HepG2 (cell line): ENCODE measurements around the gene CFH. TPM values are rescaled to one million over a fixed set of nuclear protein-coding genes. Genes with fewer than 3 reads are reported as not detected.

ENCODE experiments used
- ATAC-seq: fragments of 200-7000 bp; cut with Tn5 transposase; 3 replicates; pipeline ENCODE4 v1.9.1; 2020; ENCODE audit warnings: mild to moderate bottlenecking, moderate library complexity
- BruUV-seq: library from RNA; stranded (reverse); fragments of 400-500 nt; replicated peaks from 2 replicates; lab custom pipeline; 2021; lab: Mats Ljungman, UMichigan
- CTCF ChIA-PET: fragments of 300-600 bp; formaldehyde crosslinking; extraction: SDS; loops from one replicate; lab custom pipeline; 2021; ENCODE audit warnings: low total read pairs, inconsistent platforms, low intra/inter-chr PET ratio; lab: Yijun Ruan, JAX
- POLR2A ChIA-PET: fragments of 350-600 bp; sonication (Branson Sonifier 250); formaldehyde crosslinking; loops from one replicate; lab custom pipeline; 2020; ENCODE audit warnings: antibody characterized with exemption, inconsistent platforms; lab: Yijun Ruan, JAX
- DNase-seq: peaks from one replicate; pipeline ENCODE4 v3.0.0-alpha.2; 2015; ENCODE audit warnings: low spot score
- FAIRE-seq: peaks from 3 replicates; lab custom pipeline; 2011; peaks lifted over from hg19 to GRCh38; lab: Jason Lieb, UNC
- H2AFZ ChIP-seq: one replicate; pipeline ENCODE4 v1.6.1; 2011; ENCODE audit warnings: low read length, inconsistent platforms
- H3K27ac ChIP-seq: fragments of 300-600 bp; 3 replicates; pipeline ENCODE4 v1.8.0; 2011; ENCODE audit warnings: mixed run types, mild to moderate bottlenecking, mixed read lengths, low read length, inconsistent platforms; ENCODE audit not compliant: insufficient read depth; ENCODE audit errors: extremely low read length
- H3K27me3 ChIP-seq, 2 experiments: fragments of 200-600 bp in 1 of 2; 2 replicates in 1 of 2; 3 replicates in 1 of 2; pipeline versions ENCODE4 v1.6.0 to v1.8.0; 2011; ENCODE audit warnings: low read length in 2 of 2, mild to moderate bottlenecking in 2 of 2, moderate library complexity in 2 of 2, inconsistent platforms in 1 of 2; ENCODE audit not compliant: insufficient read depth in 2 of 2, control insufficient read depth in 1 of 2
- H3K36me3 ChIP-seq, 2 experiments: fragments of 200-600 bp in 1 of 2; replicated peaks in 1 of 2; 2 replicates in 1 of 2; 3 replicates in 1 of 2; pipeline versions ENCODE4 v1.5.1 to v1.8.0; 2011; ENCODE audit warnings: low read length in 2 of 2, inconsistent platforms in 1 of 2; ENCODE audit not compliant: insufficient read depth in 2 of 2, control insufficient read depth in 1 of 2
- H3K4me1 ChIP-seq: 2 replicates; pipeline ENCODE4 v1.5.1; 2012; ENCODE audit warnings: low read length, inconsistent platforms; ENCODE audit not compliant: insufficient read depth
- H3K4me2 ChIP-seq: 2 replicates; pipeline ENCODE4 v1.6.0; 2011; ENCODE audit warnings: low read depth, low read length, inconsistent platforms
- H3K4me3 ChIP-seq, 3 experiments: fragments of 200-600 bp in 1 of 3; sonication (generic), shearing (Covaris generic) in 1 of 3; replicated peaks in 1 of 3; 2 replicates each; pipeline ENCODE4 v1.5.1; 2011 to 2016; ENCODE audit warnings: low read length in 3 of 3, inconsistent platforms in 2 of 3, low read depth in 2 of 3, mild to moderate bottlenecking in 2 of 3, control low read depth in 1 of 3, mixed read lengths in 1 of 3; ENCODE audit not compliant: insufficient read depth in 1 of 3
- H3K79me2 ChIP-seq: one replicate; pipeline ENCODE4 v1.6.1; 2011; ENCODE audit warnings: low read length, inconsistent platforms; ENCODE audit not compliant: insufficient read depth
- H3K9ac ChIP-seq: 2 replicates; pipeline ENCODE4 v1.6.0; 2011; ENCODE audit warnings: mild to moderate bottlenecking, low read depth, low read length, inconsistent platforms; ENCODE audit not compliant: insufficient read depth
- H3K9me3 ChIP-seq: 2 replicates; pipeline ENCODE4 v1.5.1; 2012; ENCODE audit warnings: mild to moderate bottlenecking, low read length
- H4K20me1 ChIP-seq: 2 replicates; pipeline ENCODE4 v1.6.0; 2011; ENCODE audit warnings: inconsistent platforms, mild to moderate bottlenecking, low read length, moderate library complexity; ENCODE audit not compliant: insufficient read depth
- GATAD1 ChIP-seq: IDR thresholded peaks from 2 replicates; pipeline ENCODE4 v1.6.1; 2016; ENCODE audit warnings: missing genetic modification reagents, missing compliant biosample characterization
- GATAD2A ChIP-seq: IDR thresholded peaks from 2 replicates; pipeline ENCODE4 v1.6.1; 2016
- KLF13 ChIP-seq: sonication (generic); formaldehyde crosslinking; IDR thresholded peaks from 2 replicates; pipeline ENCODE4 v1.4.0; 2020; ENCODE audit warnings: mild to moderate bottlenecking, missing genetic modification reagents
- TMF1 ChIP-seq: sonication (generic); formaldehyde crosslinking; IDR thresholded peaks from 2 replicates; pipeline ENCODE4 v1.8.1; 2022; ENCODE audit warnings: low read depth, missing genetic modification reagents
- YEATS2 ChIP-seq: sonication (generic); formaldehyde crosslinking; IDR thresholded peaks from 2 replicates; pipeline ENCODE4 v1.4.0; 2020; ENCODE audit warnings: missing genetic modification reagents, borderline replicate concordance
- ZBTB40 ChIP-seq, 2 experiments: fragments of 450-650 bp in 1 of 2; sonication (generic) in 1 of 2; formaldehyde crosslinking in 1 of 2; IDR thresholded peaks; 2 replicates each; pipeline versions ENCODE4 v1.6.1 to v1.8.0; 2016 to 2022; ENCODE audit warnings: antibody characterized with exemption in 1 of 2, mild to moderate bottlenecking in 1 of 2, missing genetic modification reagents in 1 of 2
- ZBTB7A ChIP-seq: sonication (generic); formaldehyde crosslinking; IDR thresholded peaks from 2 replicates; pipeline ENCODE4 v1.8.0; 2022; ENCODE audit warnings: mild to moderate bottlenecking, missing genetic modification reagents
- ZFP37 ChIP-seq: sonication (generic); formaldehyde crosslinking; IDR thresholded peaks from 2 replicates; pipeline ENCODE4 v1.4.0; 2020; ENCODE audit warnings: missing genetic modification reagents, borderline replicate concordance
- ZFP41 ChIP-seq: sonication (generic); formaldehyde crosslinking; IDR thresholded peaks from 2 replicates; pipeline ENCODE4 v1.4.0; 2020; ENCODE audit warnings: mild to moderate bottlenecking, missing genetic modification reagents, borderline replicate concordance
- WGBS: methylation state at CpG from one replicate; pipeline ENCODE4 v1.1.6; 2017; ENCODE audit warnings: low lambda C conversion rate; 5-methylcytosine and 5-hydroxymethylcytosine counted together
- in situ Hi-C: cut with HindIII; loops from 2 replicates; pipeline ENCODE4 v1.10.0; 2017; ENCODE audit warnings: low pct_unique_long_range_greater_than_20kb; ENCODE audit not compliant: extremely low pct_ligation_motif_present
- intact Hi-C: fragments of 100-400 bp; cut with micrococcal nuclease; formaldehyde crosslinking; loops from one replicate; pipeline ENCODE4 v1.10.0; 2022; ENCODE audit not compliant: unreplicated experiment
- polyA plus RNA-seq, 8 experiments: library from polyadenylated mRNA; depleted of rRNA in 3 of 8; stranded (reverse) in 7 of 8; unstranded in 1 of 8; fragments of >200 nt; fragmentation: Illumina TruSeq in 4 of 8; extraction: Trizol in 4 of 8; gene quantifications; 2 replicates each; pipeline versions ENCODE4 v1.2.1 to v1.2.3, GENCODE V29; 2011 to 2016; ENCODE audit warnings: low read depth in 4 of 8, missing spikeins in 1 of 8, mixed read lengths in 1 of 8; ENCODE audit not compliant: insufficient read depth in 1 of 8
- total RNA-seq, 5 experiments: library from RNA; depleted of rRNA; stranded (reverse); fragments of >200 nt; fragmentation: Illumina TruSeq; extraction: Trizol; gene quantifications; 2 replicates each; pipeline ENCODE4 v1.2.3, GENCODE V29; 2016; ENCODE audit warnings: low read depth in 1 of 5
- TF ChIP-seq, protein P1 (sequence below): sonication (generic); formaldehyde crosslinking; IDR thresholded peaks from 2 replicates; pipeline ENCODE4 v1.4.0; 2020; ENCODE audit warnings: low read depth, missing genetic modification reagents

CFH gene
- total and polyA plus RNA-seq, 2 of the 13 experiments (the other 11 are each of a cell fraction or from before 2014, with no cell fraction given) = not detected

DNA sequence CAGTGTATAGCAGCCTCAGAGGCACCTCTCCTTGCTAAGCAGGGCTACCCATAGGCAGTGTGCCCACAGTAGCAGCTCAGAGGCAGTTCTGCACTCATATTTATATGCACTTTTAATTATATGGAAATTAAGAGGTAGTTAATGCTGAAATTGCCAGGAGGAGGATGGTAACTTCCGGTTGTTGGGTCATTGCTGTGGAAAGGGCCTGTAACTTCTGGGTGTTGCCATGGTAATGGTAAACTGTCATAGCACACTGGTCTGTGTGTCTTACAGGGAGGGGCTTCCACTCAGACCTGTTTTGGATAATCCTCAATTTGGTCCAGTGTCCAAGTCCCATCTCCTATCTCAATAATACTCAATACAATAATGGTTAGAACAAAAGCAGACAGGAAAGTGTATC lies 7.6 kb downstream of the CFH start (continued):
- TF ChIP-seq, protein P1, sequence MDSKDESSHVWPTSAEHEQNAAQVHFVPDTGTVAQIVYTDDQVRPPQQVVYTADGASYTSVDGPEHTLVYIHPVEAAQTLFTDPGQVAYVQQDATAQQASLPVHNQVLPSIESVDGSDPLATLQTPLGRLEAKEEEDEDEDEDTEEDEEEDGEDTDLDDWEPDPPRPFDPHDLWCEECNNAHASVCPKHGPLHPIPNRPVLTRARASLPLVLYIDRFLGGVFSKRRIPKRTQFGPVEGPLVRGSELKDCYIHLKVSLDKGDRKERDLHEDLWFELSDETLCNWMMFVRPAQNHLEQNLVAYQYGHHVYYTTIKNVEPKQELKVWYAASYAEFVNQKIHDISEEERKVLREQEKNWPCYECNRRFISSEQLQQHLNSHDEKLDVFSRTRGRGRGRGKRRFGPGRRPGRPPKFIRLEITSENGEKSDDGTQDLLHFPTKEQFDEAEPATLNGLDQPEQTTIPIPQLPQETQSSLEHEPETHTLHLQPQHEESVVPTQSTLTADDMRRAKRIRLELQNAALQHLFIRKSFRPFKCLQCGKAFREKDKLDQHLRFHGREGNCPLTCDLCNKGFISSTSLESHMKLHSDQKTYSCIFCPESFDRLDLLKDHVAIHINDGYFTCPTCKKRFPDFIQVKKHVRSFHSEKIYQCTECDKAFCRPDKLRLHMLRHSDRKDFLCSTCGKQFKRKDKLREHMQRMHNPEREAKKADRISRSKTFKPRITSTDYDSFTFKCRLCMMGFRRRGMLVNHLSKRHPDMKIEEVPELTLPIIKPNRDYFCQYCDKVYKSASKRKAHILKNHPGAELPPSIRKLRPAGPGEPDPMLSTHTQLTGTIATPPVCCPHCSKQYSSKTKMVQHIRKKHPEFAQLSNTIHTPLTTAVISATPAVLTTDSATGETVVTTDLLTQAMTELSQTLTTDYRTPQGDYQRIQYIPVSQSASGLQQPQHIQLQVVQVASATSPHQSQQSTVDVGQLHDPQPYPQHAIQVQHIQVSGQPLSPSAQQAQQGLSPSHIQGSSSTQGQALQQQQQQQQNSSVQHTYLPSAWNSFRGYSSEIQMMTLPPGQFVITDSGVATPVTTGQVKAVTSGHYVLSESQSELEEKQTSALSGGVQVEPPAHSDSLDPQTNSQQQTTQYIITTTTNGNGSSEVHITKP (CRISPR knock-in tag) = no peak
- TF ChIP-seq ZBTB7A (CRISPR knock-in tag) (no peak), GATAD1 (CRISPR knock-in tag) (no peak), YEATS2 (no peak), GATAD2A (CRISPR knock-in tag) (no peak), KLF13 (CRISPR knock-in tag) (no peak)
- TF ChIP-seq, all 625 proteins: peak for 0

- FAIRE-seq (no peak), DNase-seq (no peak), ATAC-seq (no peak)
- intact Hi-C loops (no loop called here), in situ Hi-C loops (loop anchor here (10.0 kb wide), 2 partner anchors 345 to 515 kb away; no protein-coding TSS in a partner anchor)
- BruUV-seq = no TSS peak
- H3K27me3 ChIP-seq = no peaks in the 10 kb centered on the region
- H3K27ac ChIP-seq = no peak overlapping the region
- H3K9ac ChIP-seq = no peak overlapping the region
- H2AFZ ChIP-seq = no peak overlapping the region
- 26% methylated on average over 3 of the region's 3 CpGs for WGBS
- ChIA-PET CTCF (interaction anchor here (1.6 to 2.6 kb wide), 3 partner anchors 304 to 512 kb away, joined by 11 to 26 read pairs (median 13); no protein-coding TSS in a partner anchor), POLR2A (no interaction called here)
- H3K79me2 ChIP-seq = no peaks in the 10 kb centered on the region
- H3K9me3 ChIP-seq = no peaks in the 10 kb centered on the region
- H4K20me1 ChIP-seq = no peaks in the 10 kb centered on the region
- no peaks in the 10 kb centered on the region for H3K4me1 ChIP-seq
- H3K4me2 ChIP-seq = no peak overlapping the region
- H3K4me3 ChIP-seq = no peak overlapping the region
- H3K36me3 ChIP-seq = no peaks in the 10 kb centered on the region
- TF ChIP-seq TMF1 (CRISPR knock-in tag) = no peak
- TF ChIP-seq ZFP41 (CRISPR knock-in tag) = no peak
- TF ChIP-seq ZFP37 = no peak
- TF ChIP-seq ZBTB40 (IDR thresholded peaks at IDR 0.05) = no peak
- TF ChIP-seq ZBTB40 (CRISPR knock-in tag; IDR thresholded peaks at IDR 0.05) = no peak
These were observed 8.4 kb downstream of the CFH start for GRCh38 chr1:196660272-196660671.
